ENCODE data around the gene COX5B. TPM values are rescaled to one million over a fixed set of nuclear protein-coding genes. Genes with fewer than 3 reads are reported as not detected.

The COX5B gene
- total and polyA plus RNA-seq, 9 of the 15 experiments (the other 6 are each of a cell fraction or from before 2014, with no cell fraction given), result 154 to 1,424 (median 487) TPM

DNA sequence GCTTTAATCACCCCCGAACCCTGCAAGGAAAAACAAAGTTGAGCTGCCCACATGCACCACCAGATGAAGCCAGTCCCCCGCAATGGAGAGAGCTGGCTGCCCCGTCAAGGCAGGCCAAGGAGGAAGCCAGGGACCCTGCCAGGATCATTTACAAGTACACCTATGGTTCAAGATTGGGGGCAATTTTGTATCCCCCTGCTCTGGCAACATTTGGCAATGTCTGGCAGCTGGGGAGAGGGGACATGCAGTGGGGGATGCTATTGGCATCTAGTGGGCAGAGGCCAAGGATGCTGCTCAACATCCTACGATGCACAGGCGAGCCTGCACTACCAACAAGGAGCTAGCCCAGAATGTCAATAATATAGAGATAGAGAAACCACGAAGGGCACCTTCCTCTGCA lies 16.1 kb downstream of the COX5B start:
- peak overlapping the region; percentile 97 for H3K4me2 ChIP-seq (ENCODE audit: insufficient read depth, low read length)
- H4K20me1 ChIP-seq (replicated peaks; ENCODE audit: control insufficient read depth, insufficient read depth, low read length), result no peaks in the 10 kb centered on the region; the same call in 1 of the 2 replicates
- BruUV-seq (replicated peaks), result no TSS peak
- ChIA-PET CTCF (ENCODE audit: low intra/inter-chr PET ratio) (no interaction called here), POLR2A (interaction anchor here (0.6 to 4.9 kb wide), 5 partner anchors 11 to 735 kb away, joined by 3 to 135 read pairs (median 4); partner anchors contain the start of gene COX5B)
- no peak overlapping the region for H3K27ac ChIP-seq (ENCODE audit: extremely low read depth, low read depth, low read length)
- no peak for FAIRE-seq
- peaks cover 21 to 58% of the 10 kb centered on the region in 2 experiments; a peak in 4 of 5 replicates for H3K4me1 ChIP-seq (replicated peaks in 1 of 2; ENCODE audit: control insufficient read depth in 2 of 2, insufficient read depth in 2 of 2, low read length in 2 of 2)
- DNase-seq (ENCODE audit: extremely low read depth in 1 of 4, low spot score in 3 of 4), result peak in 1 of 4 experiments; percentile 3
- no peak for ATAC-seq
- no peaks in the 10 kb centered on the region for H3K27me3 ChIP-seq (ENCODE audit: control insufficient read depth in 2 of 2, insufficient read depth in 2 of 2, low read length in 2 of 2)
- peaks cover 45% of the 10 kb centered on the region for H3K79me2 ChIP-seq (ENCODE audit: control insufficient read depth, insufficient read depth, low read length)
- H3K9me3 ChIP-seq (replicated peaks; ENCODE audit: control insufficient read depth, insufficient read depth, low read depth, low read length), result no peaks in the 10 kb centered on the region
- peaks cover 51% of the 10 kb centered on the region; the same call in 2 of the 3 replicates for H3K36me3 ChIP-seq (ENCODE audit: control insufficient read depth, insufficient read depth, low read length)
- intact Hi-C loops (cut with micrococcal nuclease), result no loop called here
- H3K9me1 ChIP-seq (ENCODE audit: control insufficient read depth, insufficient read depth, low read length), result peaks cover 3% of the 10 kb centered on the region
- in situ Hi-C loops (cut with MboI), result no loop called here
- WGBS (ENCODE audit: insufficient coverage, low coverage, missing lambda C conversion rate), result 72% methylated on average over 6 of the region's 6 CpGs
- no peak overlapping the region for H2AFZ ChIP-seq (ENCODE audit: low read depth, low read length)
- peak overlapping the region; percentile 66; the same call in 1 of the 2 replicates for H3K4me3 ChIP-seq
- H3K9ac ChIP-seq (ENCODE audit: insufficient read depth in 1 of 2, low read depth in 2 of 2, low read length in 2 of 2), result peak overlapping the region; percentile 86 to 98; a peak in 2 of 4 replicates
- TF ChIP-seq ZNF639 (CRISPR knock-in tag; conservative IDR thresholded peaks at IDR 0.05 in 1 of 2, IDR thresholded peaks at IDR 0.05 in 1 of 2) (no peak), BCL6 (CRISPR knock-in tag; IDR thresholded peaks at IDR 0.05) (no peak), CREB3L1 (IDR thresholded peaks at IDR 0.05; ENCODE audit: borderline replicate concordance, low read depth) (no peak), ZNF699 (CRISPR knock-in tag; IDR thresholded peaks at IDR 0.05; ENCODE audit: insufficient replicate concordance) (no peak), ZNF146 (CRISPR knock-in tag; IDR thresholded peaks at IDR 0.05; ENCODE audit: unreplicated experiment) (no peak), POLR2H (tag; IDR thresholded peaks at IDR 0.05; ENCODE audit: low read depth) (no peak), CHD7 (IDR thresholded peaks at IDR 0.05; ENCODE audit: low read depth, low read length) (no peak)

All from K562 (cell line).